WTC11 (cell line): ENCODE measurements around the gene MYH14. TPM values are rescaled to one million over a fixed set of nuclear protein-coding genes. Genes with fewer than 3 reads are reported as not detected.
A peak's percentile ranks its signal among the peaks of the same experiment; 100 is the strongest.

Experiments
- ATAC-seq: fragments of 200-7000 bp; cut with Tn5 transposase; 2 replicates; pipeline ENCODE4 v1.10.0; 2021; ENCODE audit warnings: mild to moderate bottlenecking, moderate library complexity
- CTCF ChIA-PET: fragments of 300-600 bp; sonication (Branson Sonifier 250); formaldehyde crosslinking; loops from one replicate; lab custom pipeline; 2021; ENCODE audit warnings: antibody characterized with exemption; lab: Charles Lee
- POLR2A ChIA-PET: fragments of 350-600 bp; sonication (Branson Sonifier 250); formaldehyde crosslinking; loops from one replicate; lab custom pipeline; 2021; ENCODE audit warnings: antibody characterized with exemption; lab: Charles Lee
- DNase-seq: peaks from one replicate; pipeline ENCODE4 v3.0.0; 2021; ENCODE audit warnings: low spot score
- H3K27ac Mint-ChIP-seq: 2 replicates; pipeline ENCODE4 v1.8.0; 2021; ENCODE audit warnings: mixed read lengths
- H3K27me3 Mint-ChIP-seq: 2 replicates; pipeline ENCODE4 v1.8.0; 2021; ENCODE audit warnings: low read depth, mild to moderate bottlenecking, moderate library complexity, mixed read lengths
- H3K36me3 Mint-ChIP-seq: 2 replicates; pipeline ENCODE4 v1.8.0; 2021; ENCODE audit warnings: mixed read lengths
- H3K4me1 Mint-ChIP-seq: 2 replicates; pipeline ENCODE4 v1.8.0; 2022; ENCODE audit warnings: mixed read lengths
- H3K4me3 Mint-ChIP-seq: 2 replicates; pipeline ENCODE4 v1.8.0; 2021; ENCODE audit warnings: mild to moderate bottlenecking, moderate library complexity, mixed read lengths
- H3K9me3 Mint-ChIP-seq: 2 replicates; pipeline ENCODE4 v1.8.0; 2021; ENCODE audit warnings: mixed read lengths
- FOXP1 ChIP-seq: sonication (generic); formaldehyde crosslinking; IDR thresholded peaks from 2 replicates; pipeline ENCODE4 v1.8.0; 2022; ENCODE audit warnings: missing genetic modification reagents, mild to moderate bottlenecking, moderate library complexity, borderline replicate concordance
- GTF2I ChIP-seq: fragments of 250-450 bp; sonication (Bioruptor Pico); conservative IDR thresholded peaks from 2 replicates; pipeline ENCODE4 v1.4.0; 2021; ENCODE audit warnings: mild to moderate bottlenecking
- JUN ChIP-seq: sonication (generic); formaldehyde crosslinking; IDR thresholded peaks from 2 replicates; pipeline ENCODE4 v1.8.0; 2023; ENCODE audit warnings: mild to moderate bottlenecking, missing genetic modification reagents
- NR2C2 ChIP-seq: sonication (generic); formaldehyde crosslinking; IDR thresholded peaks from 2 replicates; pipeline ENCODE4 v1.8.0; 2022; ENCODE audit warnings: mild to moderate bottlenecking, missing genetic modification reagents
- NR3C1 ChIP-seq: sonication (generic); formaldehyde crosslinking; conservative IDR thresholded peaks from 2 replicates; pipeline ENCODE4 v1.8.1; 2023; ENCODE audit warnings: low read depth, mild to moderate bottlenecking, missing genetic modification reagents
- OVOL2 ChIP-seq: fragments of 250-450 bp; sonication (Bioruptor Pico); IDR thresholded peaks from 2 replicates; pipeline ENCODE4 v1.9.0; 2021; ENCODE audit warnings: mild to moderate bottlenecking, borderline replicate concordance
- SMAD3 ChIP-seq: sonication (generic); formaldehyde crosslinking; IDR thresholded peaks from 2 replicates; pipeline ENCODE4 v1.8.0; 2022; ENCODE audit warnings: missing genetic modification reagents, mild to moderate bottlenecking, borderline replicate concordance
- ZNF232 ChIP-seq: sonication (generic); formaldehyde crosslinking; IDR thresholded peaks from 2 replicates; pipeline ENCODE4 v1.8.0; 2022; ENCODE audit warnings: mild to moderate bottlenecking, missing genetic modification reagents
- ZNF423 ChIP-seq: fragments of 250-450 bp; sonication (Bioruptor Pico); IDR thresholded peaks from 2 replicates; pipeline ENCODE4 v2.1.2; 2022; ENCODE audit warnings: mild to moderate bottlenecking, moderate library complexity
- total RNA-seq: library from RNA; stranded (reverse); gene quantifications from 3 replicates; pipeline ENCODE4 v1.2.3, GENCODE V29; 2021
- TF ChIP-seq, protein P1 (sequence below): sonication (generic); formaldehyde crosslinking; IDR thresholded peaks from 2 replicates; pipeline ENCODE4 v1.8.1; 2023; ENCODE audit warnings: mild to moderate bottlenecking, missing genetic modification reagents, moderate library complexity
- TF ChIP-seq, protein P2 (sequence below): sonication (generic); formaldehyde crosslinking; IDR thresholded peaks from 2 replicates; pipeline ENCODE4 v1.8.1; 2022; ENCODE audit warnings: low read depth, missing genetic modification reagents, borderline replicate concordance
- TF ChIP-seq, protein P3 (sequence below): sonication (generic); formaldehyde crosslinking; IDR thresholded peaks from 2 replicates; pipeline ENCODE4 v1.8.0; 2023; ENCODE audit warnings: mild to moderate bottlenecking, missing genetic modification reagents
- TF ChIP-seq, protein P4 (sequence below): fragments of 250-450 bp; sonication (Bioruptor Pico); IDR thresholded peaks from 2 replicates; pipeline ENCODE4 v2.1.2; 2022; ENCODE audit warnings: mild to moderate bottlenecking, moderate library complexity
- TF ChIP-seq, protein P5 (sequence below): sonication (generic); formaldehyde crosslinking; IDR thresholded peaks from 2 replicates; pipeline ENCODE4 v1.8.1; 2022; ENCODE audit warnings: mild to moderate bottlenecking, moderate library complexity, missing genetic modification reagents
- TF ChIP-seq, protein P6 (sequence below): sonication (generic); formaldehyde crosslinking; IDR thresholded peaks from 2 replicates; pipeline ENCODE4 v1.8.1; 2022; ENCODE audit warnings: missing genetic modification reagents, borderline replicate concordance
- TF ChIP-seq, protein P7 (sequence below): sonication (generic); formaldehyde crosslinking; IDR thresholded peaks from 2 replicates; pipeline ENCODE4 v1.8.1; 2023; ENCODE audit warnings: mild to moderate bottlenecking, missing genetic modification reagents, moderate library complexity

MYH14 gene
- total RNA-seq, 1 experiment from 2014 or later = 25.8 TPM

DNA sequence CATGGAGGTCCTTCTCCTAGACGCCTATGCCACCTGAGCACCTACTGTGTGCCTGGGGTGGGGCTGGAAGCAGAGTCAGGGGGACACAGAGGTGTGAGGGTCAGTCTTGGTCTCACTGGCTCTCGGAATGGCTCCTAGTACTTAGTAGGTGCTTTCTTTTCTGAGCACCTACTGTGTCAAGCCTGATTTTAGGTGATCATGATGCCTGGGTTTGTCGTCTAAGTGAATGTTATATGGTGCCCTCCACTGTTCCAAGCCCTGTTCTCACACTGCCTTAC is 20.0 kb downstream of the MYH14 start:
- no peak for ATAC-seq
- ChIA-PET CTCF (no interaction called here), POLR2A (no interaction called here)
- Mint-ChIP-seq H3K9me3 (peaks cover 7% of the 10 kb centered on the region; the same call in 1 of the 2 replicates), H3K27ac (no peak overlapping the region), H3K4me1 (no peaks in the 10 kb centered on the region), H3K4me3 (no peak overlapping the region), H3K27me3 (no peaks in the 10 kb centered on the region), H3K36me3 (peaks cover 16% of the 10 kb centered on the region)
- DNase-seq = no peak
- TF ChIP-seq FOXP1 (CRISPR knock-in tag) (no peak), ZNF423 (no peak), JUN (CRISPR knock-in tag) (no peak), NR3C1 (CRISPR knock-in tag) (no peak), ZNF232 (CRISPR knock-in tag) (no peak), NR2C2 (CRISPR knock-in tag) (no peak), OVOL2 (CRISPR knock-in tag) (no peak), SMAD3 (CRISPR knock-in tag) (no peak)
- TF ChIP-seq, protein P1, sequence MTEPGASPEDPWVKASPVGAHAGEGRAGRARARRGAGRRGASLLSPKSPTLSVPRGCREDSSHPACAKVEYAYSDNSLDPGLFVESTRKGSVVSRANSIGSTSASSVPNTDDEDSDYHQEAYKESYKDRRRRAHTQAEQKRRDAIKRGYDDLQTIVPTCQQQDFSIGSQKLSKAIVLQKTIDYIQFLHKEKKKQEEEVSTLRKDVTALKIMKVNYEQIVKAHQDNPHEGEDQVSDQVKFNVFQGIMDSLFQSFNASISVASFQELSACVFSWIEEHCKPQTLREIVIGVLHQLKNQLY = no peak
- TF ChIP-seq, protein P2, sequence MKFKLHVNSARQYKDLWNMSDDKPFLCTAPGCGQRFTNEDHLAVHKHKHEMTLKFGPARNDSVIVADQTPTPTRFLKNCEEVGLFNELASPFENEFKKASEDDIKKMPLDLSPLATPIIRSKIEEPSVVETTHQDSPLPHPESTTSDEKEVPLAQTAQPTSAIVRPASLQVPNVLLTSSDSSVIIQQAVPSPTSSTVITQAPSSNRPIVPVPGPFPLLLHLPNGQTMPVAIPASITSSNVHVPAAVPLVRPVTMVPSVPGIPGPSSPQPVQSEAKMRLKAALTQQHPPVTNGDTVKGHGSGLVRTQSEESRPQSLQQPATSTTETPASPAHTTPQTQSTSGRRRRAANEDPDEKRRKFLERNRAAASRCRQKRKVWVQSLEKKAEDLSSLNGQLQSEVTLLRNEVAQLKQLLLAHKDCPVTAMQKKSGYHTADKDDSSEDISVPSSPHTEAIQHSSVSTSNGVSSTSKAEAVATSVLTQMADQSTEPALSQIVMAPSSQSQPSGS = no peak
- TF ChIP-seq, protein P3, sequence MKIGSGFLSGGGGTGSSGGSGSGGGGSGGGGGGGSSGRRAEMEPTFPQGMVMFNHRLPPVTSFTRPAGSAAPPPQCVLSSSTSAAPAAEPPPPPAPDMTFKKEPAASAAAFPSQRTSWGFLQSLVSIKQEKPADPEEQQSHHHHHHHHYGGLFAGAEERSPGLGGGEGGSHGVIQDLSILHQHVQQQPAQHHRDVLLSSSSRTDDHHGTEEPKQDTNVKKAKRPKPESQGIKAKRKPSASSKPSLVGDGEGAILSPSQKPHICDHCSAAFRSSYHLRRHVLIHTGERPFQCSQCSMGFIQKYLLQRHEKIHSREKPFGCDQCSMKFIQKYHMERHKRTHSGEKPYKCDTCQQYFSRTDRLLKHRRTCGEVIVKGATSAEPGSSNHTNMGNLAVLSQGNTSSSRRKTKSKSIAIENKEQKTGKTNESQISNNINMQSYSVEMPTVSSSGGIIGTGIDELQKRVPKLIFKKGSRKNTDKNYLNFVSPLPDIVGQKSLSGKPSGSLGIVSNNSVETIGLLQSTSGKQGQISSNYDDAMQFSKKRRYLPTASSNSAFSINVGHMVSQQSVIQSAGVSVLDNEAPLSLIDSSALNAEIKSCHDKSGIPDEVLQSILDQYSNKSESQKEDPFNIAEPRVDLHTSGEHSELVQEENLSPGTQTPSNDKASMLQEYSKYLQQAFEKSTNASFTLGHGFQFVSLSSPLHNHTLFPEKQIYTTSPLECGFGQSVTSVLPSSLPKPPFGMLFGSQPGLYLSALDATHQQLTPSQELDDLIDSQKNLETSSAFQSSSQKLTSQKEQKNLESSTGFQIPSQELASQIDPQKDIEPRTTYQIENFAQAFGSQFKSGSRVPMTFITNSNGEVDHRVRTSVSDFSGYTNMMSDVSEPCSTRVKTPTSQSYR (CRISPR knock-in tag) = no peak
- TF ChIP-seq, protein P4, sequence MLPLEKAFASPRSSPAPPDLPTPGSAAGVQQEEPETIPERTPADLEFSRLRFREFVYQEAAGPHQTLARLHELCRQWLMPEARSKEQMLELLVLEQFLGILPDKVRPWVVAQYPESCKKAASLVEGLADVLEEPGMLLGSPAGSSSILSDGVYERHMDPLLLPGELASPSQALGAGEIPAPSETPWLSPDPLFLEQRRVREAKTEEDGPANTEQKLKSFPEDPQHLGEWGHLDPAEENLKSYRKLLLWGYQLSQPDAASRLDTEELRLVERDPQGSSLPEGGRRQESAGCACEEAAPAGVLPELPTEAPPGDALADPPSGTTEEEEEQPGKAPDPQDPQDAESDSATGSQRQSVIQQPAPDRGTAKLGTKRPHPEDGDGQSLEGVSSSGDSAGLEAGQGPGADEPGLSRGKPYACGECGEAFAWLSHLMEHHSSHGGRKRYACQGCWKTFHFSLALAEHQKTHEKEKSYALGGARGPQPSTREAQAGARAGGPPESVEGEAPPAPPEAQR (CRISPR knock-in tag) = no peak
- TF ChIP-seq, protein P5, sequence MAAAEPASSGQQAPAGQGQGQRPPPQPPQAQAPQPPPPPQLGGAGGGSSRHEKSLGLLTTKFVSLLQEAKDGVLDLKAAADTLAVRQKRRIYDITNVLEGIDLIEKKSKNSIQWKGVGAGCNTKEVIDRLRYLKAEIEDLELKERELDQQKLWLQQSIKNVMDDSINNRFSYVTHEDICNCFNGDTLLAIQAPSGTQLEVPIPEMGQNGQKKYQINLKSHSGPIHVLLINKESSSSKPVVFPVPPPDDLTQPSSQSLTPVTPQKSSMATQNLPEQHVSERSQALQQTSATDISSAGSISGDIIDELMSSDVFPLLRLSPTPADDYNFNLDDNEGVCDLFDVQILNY (CRISPR knock-in tag) = no peak

DNA sequence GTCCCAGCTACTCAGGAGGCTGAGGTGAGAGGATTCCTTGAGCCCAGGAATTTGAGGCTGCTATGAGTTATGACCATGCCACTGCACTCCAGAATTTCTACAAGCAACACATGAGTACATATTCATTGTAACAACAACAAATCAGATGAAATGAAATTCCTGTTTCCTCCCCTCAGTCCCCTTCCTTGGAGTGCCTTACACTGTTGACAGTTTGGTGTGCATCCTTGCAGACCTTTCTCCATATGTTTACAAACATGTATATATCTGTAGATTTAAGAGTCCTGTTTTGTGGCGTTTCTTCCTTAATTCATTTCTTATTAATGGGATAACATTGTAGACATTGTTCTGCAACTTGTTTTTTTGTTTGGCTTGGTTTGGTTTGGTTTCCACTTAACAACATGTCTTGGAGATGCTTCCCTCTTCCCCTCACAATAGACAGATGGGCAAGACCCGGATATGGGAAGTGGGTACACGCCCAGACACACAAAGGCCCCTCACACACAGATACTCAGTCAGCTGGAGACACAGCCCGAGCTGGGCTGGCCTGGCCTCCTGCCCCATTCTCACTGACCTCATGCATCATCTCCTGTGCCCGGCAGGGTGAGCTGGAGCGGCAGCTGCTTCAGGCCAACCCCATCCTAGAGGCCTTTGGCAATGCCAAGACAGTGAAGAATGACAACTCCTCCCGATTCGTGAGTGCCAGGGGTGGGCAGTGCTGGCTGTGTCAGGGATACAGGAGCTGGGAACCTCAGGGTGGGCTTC is 21.7 kb downstream of the MYH14 start:
- peaks cover 7% of the 10 kb centered on the region; the same call in 1 of the 2 replicates for H3K9me3 Mint-ChIP-seq

More for the DNA sequence above, 21.7 kb downstream of the MYH14 start:
- H3K27me3 Mint-ChIP-seq = no peaks in the 10 kb centered on the region
- 0 out of 2 replicates have a peak, but pooled peaks have one; percentile 33 for TF ChIP-seq GTF2I (CRISPR knock-in tag)
- TF ChIP-seq, protein P6, sequence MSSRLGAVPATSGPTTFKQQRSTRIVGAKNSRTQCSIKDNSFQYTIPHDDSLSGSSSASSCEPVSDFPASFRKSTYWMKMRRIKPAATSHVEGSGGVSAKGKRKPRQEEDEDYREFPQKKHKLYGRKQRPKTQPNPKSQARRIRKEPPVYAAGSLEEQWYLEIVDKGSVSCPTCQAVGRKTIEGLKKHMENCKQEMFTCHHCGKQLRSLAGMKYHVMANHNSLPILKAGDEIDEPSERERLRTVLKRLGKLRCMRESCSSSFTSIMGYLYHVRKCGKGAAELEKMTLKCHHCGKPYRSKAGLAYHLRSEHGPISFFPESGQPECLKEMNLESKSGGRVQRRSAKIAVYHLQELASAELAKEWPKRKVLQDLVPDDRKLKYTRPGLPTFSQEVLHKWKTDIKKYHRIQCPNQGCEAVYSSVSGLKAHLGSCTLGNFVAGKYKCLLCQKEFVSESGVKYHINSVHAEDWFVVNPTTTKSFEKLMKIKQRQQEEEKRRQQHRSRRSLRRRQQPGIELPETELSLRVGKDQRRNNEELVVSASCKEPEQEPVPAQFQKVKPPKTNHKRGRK (CRISPR knock-in tag) = no peak
- TF ChIP-seq, protein P7, sequence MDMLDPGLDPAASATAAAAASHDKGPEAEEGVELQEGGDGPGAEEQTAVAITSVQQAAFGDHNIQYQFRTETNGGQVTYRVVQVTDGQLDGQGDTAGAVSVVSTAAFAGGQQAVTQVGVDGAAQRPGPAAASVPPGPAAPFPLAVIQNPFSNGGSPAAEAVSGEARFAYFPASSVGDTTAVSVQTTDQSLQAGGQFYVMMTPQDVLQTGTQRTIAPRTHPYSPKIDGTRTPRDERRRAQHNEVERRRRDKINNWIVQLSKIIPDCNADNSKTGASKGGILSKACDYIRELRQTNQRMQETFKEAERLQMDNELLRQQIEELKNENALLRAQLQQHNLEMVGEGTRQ (CRISPR knock-in tag) = no peak
- TF ChIP-seq, all 79 proteins: peak for 1
- no peak for ATAC-seq
- Mint-ChIP-seq H3K4me1 (no peaks in the 10 kb centered on the region), H3K4me3 (no peak overlapping the region), H3K27ac (no peak overlapping the region), H3K36me3 (peaks cover 16% of the 10 kb centered on the region)
- ChIA-PET CTCF (no interaction called here), POLR2A (no interaction called here)
- no peak for DNase-seq
